Measurements from ENCODE around the gene PPP1R3F.

GRCh38 chrX:49257846-49258748 lies 11.5 kb upstream of the PPP1R3F start:
- TF ChIP-seq EZH2 (IDR thresholded peaks at IDR 0.05), result no peak
- TF ChIP-seq POLR2AphosphoS5 (IDR thresholded peaks at IDR 0.05; ENCODE audit: borderline replicate concordance, low read depth, low read length), result no peak
- TF ChIP-seq FOXP2 (optimal IDR thresholded peaks at IDR 0.05; ENCODE audit: control extremely low read depth, extremely low read length, insufficient read depth), result no peak

Measured in SK-N-MC (cell line).